HepG2 (cell line): ENCODE data around the gene RGS19. TPM values are rescaled to one million over a fixed set of nuclear protein-coding genes. Genes with fewer than 3 reads are reported as not detected.

Experiments
- CHCHD3 ChIP-seq: sonication (generic); formaldehyde crosslinking; IDR thresholded peaks from 2 replicates; pipeline ENCODE4 v1.8.0; 2022; ENCODE audit warnings: mild to moderate bottlenecking, missing genetic modification reagents, moderate library complexity
- CTCF ChIP-seq: sonication (generic); formaldehyde crosslinking; IDR thresholded peaks from 2 replicates; pipeline ENCODE4 v1.5.0; 2020; ENCODE audit warnings: mild to moderate bottlenecking, missing genetic modification reagents, moderate library complexity
- DMAP1 ChIP-seq: IDR thresholded peaks from 2 replicates; pipeline ENCODE4 v1.6.1; 2016
- FOXM1 ChIP-seq: sonication (generic); formaldehyde crosslinking; IDR thresholded peaks from 2 replicates; pipeline ENCODE4 v1.5.0; 2020; ENCODE audit warnings: missing genetic modification reagents
- HNRNPLL ChIP-seq: fragments of 200-400 bp; formaldehyde crosslinking; IDR thresholded peaks from 2 replicates; pipeline ENCODE4 v1.6.1; 2017; ENCODE audit warnings: mild to moderate bottlenecking, low read depth, low read length; ENCODE audit not compliant: poor library complexity, severe bottlenecking
- KIAA2018 ChIP-seq: sonication (generic); formaldehyde crosslinking; IDR thresholded peaks from 2 replicates; pipeline ENCODE4 v1.5.0; 2020; ENCODE audit warnings: mild to moderate bottlenecking, missing genetic modification reagents, borderline replicate concordance
- POLR2AphosphoS5 ChIP-seq: IDR thresholded peaks from 2 replicates; pipeline ENCODE4 v1.6.1; 2012; ENCODE audit warnings: low read depth, low read length
- RAD21 ChIP-seq: fragments of 450-650 bp; formaldehyde crosslinking; IDR thresholded peaks from 2 replicates; pipeline ENCODE4 v1.5.0; 2020; ENCODE audit warnings: mild to moderate bottlenecking
- RFX5 ChIP-seq: IDR thresholded peaks from 2 replicates; pipeline ENCODE4 v1.6.1; 2011; ENCODE audit warnings: low read depth, low read length, improper control_type of control experiment
- SP2 ChIP-seq: sonication (generic); formaldehyde crosslinking; IDR thresholded peaks from 2 replicates; pipeline ENCODE4 v1.5.1; 2020; ENCODE audit warnings: mild to moderate bottlenecking, missing genetic modification reagents
- SRY ChIP-seq: sonication (generic); formaldehyde crosslinking; IDR thresholded peaks from 2 replicates; pipeline ENCODE4 v1.8.0; 2022; ENCODE audit warnings: mild to moderate bottlenecking, missing genetic modification reagents
- ZBTB8A ChIP-seq: sonication (generic); formaldehyde crosslinking; IDR thresholded peaks from 2 replicates; pipeline ENCODE4 v1.4.0; 2020; ENCODE audit warnings: mild to moderate bottlenecking, low read depth, missing genetic modification reagents, borderline replicate concordance
- ZMYM4 ChIP-seq: sonication (generic); formaldehyde crosslinking; IDR thresholded peaks from 2 replicates; pipeline ENCODE4 v1.8.1; 2023; ENCODE audit warnings: mild to moderate bottlenecking, missing genetic modification reagents
- ZNF136 ChIP-seq: sonication (generic); formaldehyde crosslinking; IDR thresholded peaks from 2 replicates; pipeline ENCODE4 v1.8.1; 2022; ENCODE audit warnings: low read depth, mild to moderate bottlenecking, moderate library complexity, missing genetic modification reagents
- ZNF33A ChIP-seq: sonication (generic); formaldehyde crosslinking; IDR thresholded peaks from 2 replicates; pipeline ENCODE4 v1.5.1; 2020; ENCODE audit warnings: missing genetic modification reagents, mild to moderate bottlenecking, moderate library complexity, borderline replicate concordance
- ZNF484 ChIP-seq: sonication (generic); formaldehyde crosslinking; IDR thresholded peaks from 2 replicates; pipeline ENCODE4 v1.5.1; 2020; ENCODE audit warnings: mild to moderate bottlenecking, low read depth, missing genetic modification reagents, borderline replicate concordance
- ZNF704 ChIP-seq: sonication (generic); formaldehyde crosslinking; IDR thresholded peaks from 2 replicates; pipeline ENCODE4 v1.8.1; 2023; ENCODE audit warnings: mild to moderate bottlenecking, inconsistent platforms, moderate library complexity, missing genetic modification reagents, borderline replicate concordance
- ZUFSP ChIP-seq: sonication (generic); formaldehyde crosslinking; IDR thresholded peaks from 2 replicates; pipeline ENCODE4 v1.9.0; 2021; ENCODE audit warnings: missing genetic modification reagents, mild to moderate bottlenecking, borderline replicate concordance
- polyA plus RNA-seq, 8 experiments: library from polyadenylated mRNA; depleted of rRNA in 3 of 8; stranded (reverse) in 7 of 8; unstranded in 1 of 8; fragments of >200 nt; fragmentation: Illumina TruSeq in 4 of 8; extraction: Trizol in 4 of 8; gene quantifications; 2 replicates each; pipeline versions ENCODE4 v1.2.1 to v1.2.3, GENCODE V29; 2011 to 2016; ENCODE audit warnings: low read depth in 4 of 8, missing spikeins in 1 of 8, mixed read lengths in 1 of 8; ENCODE audit not compliant: insufficient read depth in 1 of 8
- total RNA-seq, 5 experiments: library from RNA; depleted of rRNA; stranded (reverse); fragments of >200 nt; fragmentation: Illumina TruSeq; extraction: Trizol; gene quantifications; 2 replicates each; pipeline ENCODE4 v1.2.3, GENCODE V29; 2016; ENCODE audit warnings: low read depth in 1 of 5

Gene RGS19
- total and polyA plus RNA-seq, 2 of the 13 experiments (the other 11 are each of a cell fraction or from before 2014, with no cell fraction given): 10.7 to 11.9 TPM

- TF ChIP-seq KIAA2018 (CRISPR knock-in tag) (no peak), ZNF33A (no peak), ZNF704 (peak; percentile 61; the same call in 1 of the 2 replicates), HNRNPLL (peak; percentile 67), RFX5 (no peak), CTCF (peak; percentile 54), DMAP1 (CRISPR knock-in tag) (peak; percentile 96), FOXM1 (CRISPR knock-in tag) (no peak), POLR2AphosphoS5 (peak; percentile 93), RAD21 (no peak; the same call in 1 of the 2 replicates), SRY (CRISPR knock-in tag) (no peak), ZNF136 (CRISPR knock-in tag) (peak; percentile 47; the same call in 1 of the 2 replicates), ZMYM4 (CRISPR knock-in tag) (peak; percentile 77; the same call in 1 of the 2 replicates), ZNF484 (peak; percentile 3; the same call in 1 of the 2 replicates), ZUFSP (CRISPR knock-in tag) (no peak), ZBTB8A (CRISPR knock-in tag) (no peak), SP2 (CRISPR knock-in tag) (no peak), CHCHD3 (CRISPR knock-in tag) (no peak)
Measured at GRCh38 chr20:64035933-64036345, 43.4 kb downstream of the RGS19 start, which contains the start of gene C20orf204 (continued).
